A673 (cell line): Measurements from ENCODE around the gene PKD2.

Source experiments
- CTCF ChIP-seq: fragments of 300-800, 200-600 bp; sonication (generic); conservative IDR thresholded peaks from 2 replicates; pipeline ENCODE4 v1.5.1; 2017; ENCODE audit warnings: low read depth, mild to moderate bottlenecking, antibody characterized with exemption, low read length, moderate library complexity, mixed read lengths
- EZH2 ChIP-seq: fragments of 200-600 bp; sonication (generic); IDR thresholded peaks from 2 replicates; pipeline ENCODE4 v1.6.1; 2017; ENCODE audit warnings: borderline replicate concordance, low read depth, mild to moderate bottlenecking, mixed read lengths, antibody characterized with exemption, low read length; ENCODE audit not compliant: poor library complexity, severe bottlenecking

- TF ChIP-seq CTCF, result no peak
- TF ChIP-seq EZH2, result no peak
Measured at GRCh38 chr4:88021824-88022223, 14.4 kb downstream of the PKD2 start.
